ENCODE results near the gene MATK. TPM values are rescaled to one million over a fixed set of nuclear protein-coding genes. Genes with fewer than 3 reads are reported as not detected.
A peak's percentile ranks its signal among the peaks of the same experiment; 100 is the strongest.

Gene MATK
- total RNA-seq, 2 experiments from 2014 or later, result 24.4 to 25.2 TPM

- intact Hi-C loops (cut with micrococcal nuclease), result loop anchor here (2.0 kb wide), 1 partner anchor 39 kb away; no protein-coding TSS in a partner anchor
- peaks cover 24% of the 10 kb centered on the region for H3K36me3 Mint-ChIP-seq
- ChIA-PET CTCF (interaction anchor here (1.0 to 4.7 kb wide), 7 partner anchors 21 to 68 kb away, joined by 4 to 36 read pairs (median 8); partner anchors contain the start of gene MRPL54), POLR2A (interaction anchor here (0.6 to 2.1 kb wide), 3 partner anchors 29 to 339 kb away, joined by 3 to 6 read pairs (median 3); no protein-coding TSS in a partner anchor)
- DNase-seq, result peak; percentile 65
- peak overlapping the region; percentile 77 for H3K4me3 Mint-ChIP-seq
- H3K27ac Mint-ChIP-seq, result no peak overlapping the region
- peaks cover 8% of the 10 kb centered on the region for H3K4me1 Mint-ChIP-seq (ENCODE audit: low read depth)
- H3K9me3 Mint-ChIP-seq, result peaks cover 19% of the 10 kb centered on the region
- no peaks in the 10 kb centered on the region for H3K27me3 Mint-ChIP-seq
Measured at GRCh38 chr19:3783660-3784584, 2.3 kb downstream of the MATK start.

- H3K9me3 Mint-ChIP-seq, result peaks cover 19% of the 10 kb centered on the region
- H3K4me1 Mint-ChIP-seq (ENCODE audit: low read depth), result peaks cover 8% of the 10 kb centered on the region
- CTCF ChIA-PET, result interaction anchor here (1.2 to 4.7 kb wide), 5 partner anchors 20 to 69 kb away, joined by 4 to 36 read pairs (median 8); partner anchors contain the start of gene MRPL54
- H3K27me3 Mint-ChIP-seq, result no peaks in the 10 kb centered on the region
- no peak overlapping the region for H3K4me3 Mint-ChIP-seq
- peaks cover 24% of the 10 kb centered on the region for H3K36me3 Mint-ChIP-seq
- intact Hi-C loops (cut with micrococcal nuclease), result loop anchor here (2.0 kb wide), 1 partner anchor 40 kb away; no protein-coding TSS in a partner anchor
- POLR2A ChIA-PET, result interaction anchor here (2.1 kb wide), 1 partner anchor 36 kb away, joined by 6 read pairs; no protein-coding TSS in a partner anchor
- H3K27ac Mint-ChIP-seq, result no peak overlapping the region
- no peak for DNase-seq
Measured at GRCh38 chr19:3782903-3783302, 3.3 kb downstream of the MATK start.

DNA sequence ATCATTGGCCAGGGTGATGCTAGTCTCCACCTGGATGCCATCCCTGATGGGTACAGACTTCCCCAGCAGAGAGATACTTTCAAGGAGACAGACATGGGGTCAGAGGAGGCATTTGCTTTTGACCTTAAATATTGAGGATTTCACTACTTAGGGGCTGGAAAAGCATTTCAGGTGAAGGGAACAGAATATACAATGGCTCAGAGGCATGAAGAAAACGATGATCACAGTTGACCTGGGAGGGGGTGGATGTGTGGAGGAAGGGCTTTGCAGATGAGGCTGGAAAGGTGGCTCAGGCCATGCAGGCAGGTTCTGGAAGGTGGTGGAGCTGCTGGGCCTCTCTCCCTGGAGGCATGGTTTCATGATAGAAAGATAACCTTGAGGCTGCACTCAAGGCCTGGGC lies 3.9 kb downstream of the MATK start:
- intact Hi-C loops (cut with micrococcal nuclease), result loop anchor here (2.0 kb wide), 1 partner anchor 40 kb away; no protein-coding TSS in a partner anchor
- no peak overlapping the region for H3K4me3 Mint-ChIP-seq
- ChIA-PET POLR2A (no interaction called here), CTCF (interaction anchor here (1.2 to 4.7 kb wide), 3 partner anchors 20 to 66 kb away, joined by 4 to 36 read pairs (median 8); partner anchors contain the start of gene MRPL54)
- H3K27me3 Mint-ChIP-seq, result no peaks in the 10 kb centered on the region
- DNase-seq, result no peak
- peaks cover 24% of the 10 kb centered on the region for H3K36me3 Mint-ChIP-seq
- H3K9me3 Mint-ChIP-seq, result peaks cover 19% of the 10 kb centered on the region
- no peak overlapping the region for H3K27ac Mint-ChIP-seq
- H3K4me1 Mint-ChIP-seq (ENCODE audit: low read depth), result peaks cover 8% of the 10 kb centered on the region

- Mint-ChIP-seq H3K9me3 (peaks cover 19% of the 10 kb centered on the region), H3K27me3 (no peaks in the 10 kb centered on the region), H3K4me1 (ENCODE audit: low read depth) (peaks cover 8% of the 10 kb centered on the region), H3K27ac (no peak overlapping the region), H3K36me3 (peaks cover 24% of the 10 kb centered on the region), H3K4me3 (no peak overlapping the region)
- DNase-seq, result no peak
- CTCF ChIA-PET, result interaction anchor here (2.4 kb wide), 1 partner anchor 41 kb away, joined by 6 read pairs; no protein-coding TSS in a partner anchor
- POLR2A ChIA-PET, result no interaction called here
- intact Hi-C loops (cut with micrococcal nuclease), result loop anchor here (2.0 kb wide), 1 partner anchor 41 kb away; no protein-coding TSS in a partner anchor
Measured at GRCh38 chr19:3781603-3782002, 4.6 kb downstream of the MATK start.

- Mint-ChIP-seq H3K27me3 (no peaks in the 10 kb centered on the region), H3K36me3 (peaks cover 24% of the 10 kb centered on the region), H3K27ac (no peak overlapping the region), H3K4me1 (ENCODE audit: low read depth) (peaks cover 8% of the 10 kb centered on the region), H3K9me3 (peaks cover 19% of the 10 kb centered on the region), H3K4me3 (no peak overlapping the region)
- DNase-seq, result no peak
- intact Hi-C loops (cut with micrococcal nuclease), result no loop called here
- CTCF ChIA-PET, result interaction anchor here (1.4 to 2.4 kb wide), 2 partner anchors 42 to 359 kb away, joined by 3 to 6 read pairs; no protein-coding TSS in a partner anchor
- POLR2A ChIA-PET, result interaction anchor here (0.6 to 1.6 kb wide), 2 partner anchors 17 to 188 kb away, joined by 3 to 5 read pairs; no protein-coding TSS in a partner anchor
Measured at GRCh38 chr19:3780786-3781304, 5.3 kb downstream of the MATK start.

DNA sequence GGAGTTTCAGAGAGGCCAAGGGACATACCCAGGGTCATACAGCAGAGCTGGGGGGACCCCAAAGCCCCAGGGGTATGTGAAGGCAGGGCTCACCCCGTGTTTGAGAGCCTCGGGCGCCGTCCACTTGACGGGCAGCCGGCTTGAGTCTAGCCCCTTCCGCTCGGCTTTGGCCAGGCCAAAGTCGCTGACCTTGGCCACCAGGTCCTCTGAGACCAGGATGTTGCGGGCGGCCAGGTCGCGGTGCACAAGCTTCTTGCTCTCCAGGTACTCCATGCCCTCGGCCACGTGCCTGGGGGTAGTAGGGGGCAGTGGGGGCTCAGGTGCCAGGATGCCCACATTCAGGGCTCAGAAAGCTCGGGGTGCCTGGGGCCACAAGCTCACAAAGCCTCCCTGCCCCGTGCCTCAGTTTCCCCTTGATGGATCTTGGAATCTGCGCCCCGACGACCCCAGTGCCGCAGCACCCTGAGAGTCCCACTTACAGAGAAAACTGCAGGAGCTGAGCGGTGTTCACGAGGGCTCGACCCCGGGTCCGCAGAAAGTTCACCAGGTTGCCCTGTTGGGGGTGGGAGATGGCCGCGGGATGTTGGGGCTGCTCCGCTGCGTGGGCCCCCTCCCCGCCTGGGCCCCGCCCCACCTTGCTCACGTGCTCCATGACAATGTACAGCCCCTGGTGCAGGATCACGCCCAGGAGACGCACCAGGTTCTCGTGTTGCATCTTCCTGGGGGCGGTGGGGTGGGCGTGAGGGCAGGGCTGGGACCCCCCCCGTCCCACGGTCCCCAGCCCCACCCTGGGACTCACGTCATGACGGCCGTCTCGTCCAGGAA lies 7.1 kb downstream of the MATK start:
- ChIA-PET CTCF (interaction anchor here (1.4 to 2.4 kb wide), 2 partner anchors 43 to 361 kb away, joined by 3 to 6 read pairs; no protein-coding TSS in a partner anchor), POLR2A (no interaction called here)
- Mint-ChIP-seq H3K27me3 (no peaks in the 10 kb centered on the region), H3K36me3 (peaks cover 24% of the 10 kb centered on the region), H3K27ac (no peak overlapping the region), H3K4me1 (ENCODE audit: low read depth) (no peaks in the 10 kb centered on the region), H3K9me3 (peaks cover 19% of the 10 kb centered on the region), H3K4me3 (no peak overlapping the region)
- intact Hi-C loops (cut with micrococcal nuclease), result no loop called here
- no peak for DNase-seq

DNA sequence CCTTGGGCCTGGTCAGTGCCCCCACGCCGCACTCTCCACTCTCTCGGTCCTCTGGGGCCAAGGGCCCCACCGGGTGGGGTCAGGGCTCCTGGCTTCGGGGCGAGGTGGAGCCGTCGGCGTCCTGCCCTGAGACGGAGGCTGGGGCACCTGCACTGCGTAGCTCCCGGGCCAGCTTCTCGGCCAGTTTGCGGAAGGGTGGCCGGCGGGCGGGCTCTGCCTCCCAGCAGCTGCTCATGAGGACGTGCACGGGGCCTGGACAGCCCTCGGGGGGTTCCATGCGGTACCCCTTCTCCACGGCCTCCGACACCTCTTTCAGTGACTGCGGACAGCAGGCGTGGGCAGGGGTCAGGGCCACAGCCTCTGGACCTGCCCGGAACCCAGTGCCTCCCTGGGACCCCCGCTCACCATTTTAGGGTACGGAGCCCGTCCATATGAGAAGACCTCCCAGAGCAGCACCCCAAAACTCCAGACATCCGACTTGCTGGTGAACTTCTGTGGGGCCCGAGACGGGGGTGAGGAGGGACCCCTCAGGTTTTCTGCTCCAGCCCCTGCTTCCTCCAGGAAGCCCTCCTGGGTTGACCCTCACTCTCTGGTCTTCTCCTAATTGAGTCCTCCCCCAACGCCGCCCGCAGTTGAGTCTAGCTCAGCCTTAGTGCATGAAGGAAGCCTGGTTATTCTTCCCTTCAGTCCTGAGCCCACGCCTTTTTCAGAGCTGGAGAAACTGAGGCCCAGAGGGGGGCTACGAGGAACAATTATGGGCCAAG lies 7.9 kb downstream of the MATK start:
- no peak for DNase-seq
- ChIA-PET POLR2A (no interaction called here), CTCF (no interaction called here)
- Mint-ChIP-seq H3K36me3 (peaks cover 21% of the 10 kb centered on the region), H3K4me3 (no peak overlapping the region), H3K9me3 (peaks cover 19% of the 10 kb centered on the region), H3K27me3 (no peaks in the 10 kb centered on the region), H3K4me1 (ENCODE audit: low read depth) (no peaks in the 10 kb centered on the region), H3K27ac (no peak overlapping the region)
- intact Hi-C loops (cut with micrococcal nuclease), result no loop called here

- no peak overlapping the region for H3K27ac Mint-ChIP-seq
- ChIA-PET POLR2A (no interaction called here), CTCF (interaction anchor here (1.1 kb wide), 1 partner anchor 46 kb away, joined by 3 read pairs; no protein-coding TSS in a partner anchor)
- DNase-seq, result no peak
- peaks cover 7% of the 10 kb centered on the region for H3K36me3 Mint-ChIP-seq
- intact Hi-C loops (cut with micrococcal nuclease), result no loop called here
- no peak overlapping the region for H3K4me3 Mint-ChIP-seq
- H3K4me1 Mint-ChIP-seq (ENCODE audit: low read depth), result no peaks in the 10 kb centered on the region
- no peaks in the 10 kb centered on the region for H3K27me3 Mint-ChIP-seq
- peaks cover 8% of the 10 kb centered on the region for H3K9me3 Mint-ChIP-seq
Measured at GRCh38 chr19:3776479-3777040, 9.6 kb downstream of the MATK start.

- Mint-ChIP-seq H3K4me3 (no peak overlapping the region), H3K9me3 (peaks cover under 1% of the 10 kb centered on the region), H3K27me3 (no peaks in the 10 kb centered on the region), H3K36me3 (peaks cover under 1% of the 10 kb centered on the region), H3K27ac (no peak overlapping the region), H3K4me1 (ENCODE audit: low read depth) (no peaks in the 10 kb centered on the region)
- ChIA-PET POLR2A (no interaction called here), CTCF (interaction anchor here (1.1 kb wide), 1 partner anchor 46 kb away, joined by 3 read pairs; no protein-coding TSS in a partner anchor)
- no peak for DNase-seq
- intact Hi-C loops (cut with micrococcal nuclease), result no loop called here
Measured at GRCh38 chr19:3775831-3776230, 10.3 kb downstream of the MATK start.

DNA sequence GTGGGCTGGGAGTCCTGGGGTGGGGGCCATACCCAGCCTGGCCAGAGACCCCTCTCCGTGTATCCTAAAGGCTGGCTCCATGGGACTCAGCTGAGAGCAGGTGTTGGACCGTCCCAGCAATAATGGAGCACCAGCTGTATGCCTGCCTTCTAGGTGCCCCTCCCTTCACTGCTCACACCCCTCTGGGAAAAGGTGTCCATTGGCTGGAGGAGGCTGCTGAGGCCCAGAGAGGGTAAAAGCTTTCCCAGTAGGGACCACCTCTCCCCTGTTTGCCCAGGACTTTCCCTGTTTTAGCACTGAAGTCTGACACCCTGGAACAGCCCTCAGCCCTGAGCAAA lies 10.8 kb downstream of the MATK start:
- Mint-ChIP-seq H3K36me3 (no peaks in the 10 kb centered on the region), H3K27ac (no peak overlapping the region), H3K4me1 (ENCODE audit: low read depth) (no peaks in the 10 kb centered on the region), H3K27me3 (no peaks in the 10 kb centered on the region), H3K4me3 (no peak overlapping the region), H3K9me3 (no peaks in the 10 kb centered on the region)
- intact Hi-C loops (cut with micrococcal nuclease), result no loop called here
- CTCF ChIA-PET, result interaction anchor here (1.1 kb wide), 1 partner anchor 47 kb away, joined by 3 read pairs; no protein-coding TSS in a partner anchor
- POLR2A ChIA-PET, result no interaction called here
- no peak for DNase-seq
